H9 (cell line): ENCODE results near the gene ZNHIT2. TPM values are rescaled to one million over a fixed set of nuclear protein-coding genes. Genes with fewer than 3 reads are reported as not detected.

Experiments used
- DNase-seq: peaks from one replicate; pipeline ENCODE4 v3.0.0-alpha.2; 2017
- H2AFZ ChIP-seq: one replicate; pipeline ENCODE4 v1.6.1; 2013; ENCODE audit warnings: mild to moderate bottlenecking, low read length, control low read depth, moderate library complexity
- H2AK5ac ChIP-seq: 2 replicates; pipeline ENCODE4 v1.6.1; 2013; ENCODE audit warnings: low read length, control low read depth, mixed read lengths; ENCODE audit not compliant: insufficient read length
- H2BK120ac ChIP-seq: one replicate; pipeline ENCODE4 v1.6.1; 2013; ENCODE audit warnings: low read depth, mild to moderate bottlenecking, low read length, control low read depth, inconsistent platforms; ENCODE audit not compliant: poor library complexity, severe bottlenecking
- H2BK12ac ChIP-seq: 2 replicates; pipeline ENCODE4 v1.6.1; 2013; ENCODE audit warnings: low read length, control low read depth, mixed read lengths, low read depth; ENCODE audit not compliant: insufficient read length
- H2BK15ac ChIP-seq: 2 replicates; pipeline ENCODE4 v1.6.1; 2013; ENCODE audit warnings: low read depth, low read length, control low read depth
- H2BK20ac ChIP-seq: one replicate; pipeline ENCODE4 v1.6.1; 2013; ENCODE audit warnings: low read depth, mild to moderate bottlenecking, low read length, control low read depth, inconsistent platforms; ENCODE audit not compliant: poor library complexity, severe bottlenecking
- H2BK5ac ChIP-seq: 2 replicates; pipeline ENCODE4 v1.6.1; 2013; ENCODE audit warnings: low read length, control low read depth, mixed read lengths; ENCODE audit not compliant: insufficient read length
- H3K14ac ChIP-seq: 2 replicates; pipeline ENCODE4 v1.6.1; 2013; ENCODE audit warnings: low read length, control low read depth; ENCODE audit not compliant: insufficient read depth
- H3K18ac ChIP-seq: 2 replicates; pipeline ENCODE4 v1.6.1; 2013; ENCODE audit warnings: low read depth, mild to moderate bottlenecking, mixed read lengths, low read length, control low read depth; ENCODE audit not compliant: insufficient read length
- H3K23ac ChIP-seq: 2 replicates; pipeline ENCODE4 v1.6.1; 2013; ENCODE audit warnings: low read length, control low read depth, mixed read lengths, low read depth; ENCODE audit not compliant: insufficient read length
- H3K23me2 ChIP-seq: 2 replicates; pipeline ENCODE4 v1.6.1; 2013; ENCODE audit warnings: low read depth, mild to moderate bottlenecking, mixed read lengths, low read length, control low read depth; ENCODE audit not compliant: insufficient read length, poor library complexity, severe bottlenecking
- H3K27ac ChIP-seq: 2 replicates; pipeline ENCODE4 v1.5.1; 2013; ENCODE audit warnings: low read length, control low read depth, mixed read lengths, low read depth; ENCODE audit not compliant: insufficient read length
- H3K27me3 ChIP-seq: 2 replicates; pipeline ENCODE4 v1.6.1; 2013; ENCODE audit warnings: low read length, control low read depth, inconsistent platforms; ENCODE audit not compliant: insufficient read depth
- H3K4ac ChIP-seq: 2 replicates; pipeline ENCODE4 v1.6.1; 2013; ENCODE audit warnings: low read depth, mild to moderate bottlenecking, control low read depth, inconsistent platforms, low read length, moderate library complexity
- H3K4me1 ChIP-seq: 2 replicates; pipeline ENCODE4 v1.6.1; 2013; ENCODE audit warnings: low read length, control low read depth, inconsistent platforms; ENCODE audit not compliant: insufficient read depth
- H3K4me2 ChIP-seq: 2 replicates; pipeline ENCODE4 v1.6.1; 2013; ENCODE audit warnings: low read length, control low read depth, mixed read lengths; ENCODE audit not compliant: insufficient read length, insufficient read depth
- H3K56ac ChIP-seq: 2 replicates; pipeline ENCODE4 v1.6.1; 2013; ENCODE audit warnings: low read depth, mild to moderate bottlenecking, mixed read lengths, low read length, control low read depth; ENCODE audit not compliant: insufficient read length
- H3K79me1 ChIP-seq: 2 replicates; pipeline ENCODE4 v1.6.1; 2013; ENCODE audit warnings: low read depth, mild to moderate bottlenecking, moderate library complexity, low read length, control low read depth, inconsistent platforms; ENCODE audit not compliant: insufficient read depth, poor library complexity, severe bottlenecking
- H3K79me2 ChIP-seq: 2 replicates; pipeline ENCODE4 v1.6.1; 2013; ENCODE audit warnings: low read length, control low read depth, inconsistent platforms; ENCODE audit not compliant: insufficient read depth
- H3K9ac ChIP-seq: 2 replicates; pipeline ENCODE4 v1.6.1; 2013; ENCODE audit warnings: low read length, control low read depth, mixed read lengths; ENCODE audit not compliant: insufficient read length; ENCODE audit errors: extremely low read depth
- H3K9me3 ChIP-seq: one replicate; pipeline ENCODE4 v1.6.1; 2013; ENCODE audit warnings: low read depth, low read length, inconsistent platforms; ENCODE audit not compliant: control insufficient read depth
- H3T11ph ChIP-seq: one replicate; pipeline ENCODE4 v1.6.1; 2013; ENCODE audit warnings: mild to moderate bottlenecking, low read length, control low read depth, inconsistent platforms
- H4K20me1 ChIP-seq: one replicate; pipeline ENCODE4 v1.6.1; 2013; ENCODE audit not compliant: control insufficient read depth, insufficient read length, insufficient read depth
- H4K5ac ChIP-seq: 2 replicates; pipeline ENCODE4 v1.6.1; 2013; ENCODE audit warnings: low read depth, mild to moderate bottlenecking, mixed read lengths, low read length, control low read depth; ENCODE audit not compliant: insufficient read length
- H4K8ac ChIP-seq: replicated peaks from 2 replicates; pipeline ENCODE4 v1.6.1; 2013; ENCODE audit warnings: low read length, control low read depth, mixed read lengths, low read depth; ENCODE audit not compliant: insufficient read length
- H4K91ac ChIP-seq: 2 replicates; pipeline ENCODE4 v1.6.1; 2013; ENCODE audit warnings: low read depth, mild to moderate bottlenecking, moderate library complexity, mixed read lengths, low read length, control low read depth; ENCODE audit not compliant: insufficient read length
- H3K27ac Mint-ChIP-seq, 3 experiments: 2 replicates in 2 of 3; 3 replicates in 1 of 3; pipeline ENCODE4 v1.8.0; 2020 to 2021; ENCODE audit warnings: mixed read lengths in 3 of 3, mild to moderate bottlenecking in 1 of 3, moderate library complexity in 1 of 3
- H3K27me3 Mint-ChIP-seq: 2 replicates; pipeline ENCODE4 v1.8.0; 2021; ENCODE audit warnings: low read depth, mild to moderate bottlenecking, moderate library complexity, mixed read lengths
- H3K36me3 Mint-ChIP-seq, 3 experiments: 2 replicates in 2 of 3; 3 replicates in 1 of 3; pipeline ENCODE4 v1.8.0; 2020 to 2021; ENCODE audit warnings: low read depth in 3 of 3, mixed read lengths in 3 of 3; ENCODE audit not compliant: insufficient read depth in 1 of 3
- H3K4me1 Mint-ChIP-seq, 2 experiments: 2 replicates each; pipeline ENCODE4 v1.8.0; 2020; ENCODE audit warnings: mixed read lengths in 2 of 2
- H3K4me3 Mint-ChIP-seq, 2 experiments: 2 replicates in 1 of 2; 3 replicates in 1 of 2; pipeline ENCODE4 v1.8.0; 2020 to 2021; ENCODE audit warnings: mild to moderate bottlenecking in 2 of 2, mixed read lengths in 2 of 2, moderate library complexity in 1 of 2
- H3K9me3 Mint-ChIP-seq, 2 experiments: 2 replicates in 1 of 2; 3 replicates in 1 of 2; pipeline ENCODE4 v1.8.0; 2020; ENCODE audit warnings: mild to moderate bottlenecking in 2 of 2, mixed read lengths in 2 of 2, moderate library complexity in 1 of 2
- CTCF ChIP-seq: fragments of 200-600 bp; sonication (generic); conservative IDR thresholded peaks from 3 replicates; pipeline ENCODE4 v1.8.0; 2021; ENCODE audit warnings: antibody characterized with exemption, mild to moderate bottlenecking
- WGBS: extraction: QIAGEN DNeasy Blood & Tissue Kit; methylation state at CpG from one replicate; pipeline ENCODE4 v1.1.7; 2013; ENCODE audit warnings: missing lambda C conversion rate, low lambda C conversion rate, mixed read lengths; ENCODE audit not compliant: insufficient read length; ENCODE audit errors: extremely low coverage; 5-methylcytosine and 5-hydroxymethylcytosine counted together
- total RNA-seq: library from RNA; stranded (reverse); gene quantifications from 2 replicates; pipeline ENCODE4 v1.2.1, GENCODE V29; 2021

ZNHIT2 gene
- total RNA-seq, 1 experiment from 2014 or later: 18.3 TPM

GRCh38 chr11:65163684-65164083, 46.2 kb upstream of the ZNHIT2 start:
- Histone ChIP-seq H3T11ph (no peak overlapping the region), H3K27me3 (no peaks in the 10 kb centered on the region), H3K4me1 (no peaks in the 10 kb centered on the region), H3K27ac (no peak overlapping the region), H3K23ac (no peak overlapping the region), H4K5ac (no peak overlapping the region), H4K20me1 (no peaks in the 10 kb centered on the region), H3K4me2 (no peak overlapping the region), H2AFZ (no peak overlapping the region), H3K18ac (no peak overlapping the region), H2BK12ac (no peak overlapping the region), H3K14ac (no peak overlapping the region), H2AK5ac (no peak overlapping the region), H2BK15ac (no peak overlapping the region), H3K9me3 (no peaks in the 10 kb centered on the region), H3K23me2 (no peaks in the 10 kb centered on the region), H3K79me2 (no peaks in the 10 kb centered on the region), H3K4ac (no peak overlapping the region), H2BK20ac (no peak overlapping the region), H4K8ac (no peak overlapping the region), H3K56ac (no peak overlapping the region), H2BK5ac (no peak overlapping the region), H3K79me1 (no peaks in the 10 kb centered on the region), H4K91ac (no peak overlapping the region), H2BK120ac (no peak overlapping the region), H3K9ac (no peak overlapping the region)
- no peaks in the 10 kb centered on the region for H3K9me3 Mint-ChIP-seq
- no peak for DNase-seq
- no peaks in the 10 kb centered on the region for H3K36me3 Mint-ChIP-seq
- no CpG with 5 or more reads among the region's 2 CpGs for WGBS
- TF ChIP-seq CTCF: no peak
- no peak overlapping the region for H3K4me3 Mint-ChIP-seq
- no peak overlapping the region for H3K27ac Mint-ChIP-seq
- peaks cover 0 to 7% of the 10 kb centered on the region in 2 experiments; a peak in 2 of 4 replicates for H3K4me1 Mint-ChIP-seq
- peaks cover 6% of the 10 kb centered on the region for H3K27me3 Mint-ChIP-seq
